Nephron (organoid): ENCODE data around the gene REG1B.

ENCODE experiments used
- H3K27ac Mint-ChIP-seq, 3 experiments: 2 replicates each; pipeline ENCODE4 v1.8.0; 2020; ENCODE audit warnings: mixed read lengths in 3 of 3, mild to moderate bottlenecking in 2 of 3, moderate library complexity in 1 of 3
- H3K27me3 Mint-ChIP-seq: 2 replicates; pipeline ENCODE4 v1.8.0; 2021; ENCODE audit warnings: low read depth, mild to moderate bottlenecking, moderate library complexity, mixed read lengths
- H3K36me3 Mint-ChIP-seq: 2 replicates; pipeline ENCODE4 v1.8.0; 2020; ENCODE audit warnings: low read depth, mixed read lengths
- H3K4me1 Mint-ChIP-seq: 2 replicates; pipeline ENCODE4 v1.8.0; 2020; ENCODE audit warnings: mixed read lengths
- H3K4me3 Mint-ChIP-seq, 3 experiments: 2 replicates each; pipeline ENCODE4 v1.8.0; 2020; ENCODE audit warnings: mild to moderate bottlenecking in 3 of 3, mixed read lengths in 3 of 3, moderate library complexity in 2 of 3
- H3K9me3 Mint-ChIP-seq: 2 replicates; pipeline ENCODE4 v1.8.0; 2020; ENCODE audit warnings: mixed read lengths
- TF ChIP-seq, protein P1 (sequence below), 3 experiments: fragments of 200-600 bp; sonication (generic); IDR thresholded peaks; one replicate each; pipeline ENCODE4 v1.5.0; 2021; ENCODE audit warnings: antibody characterized with exemption in 3 of 3; ENCODE audit not compliant: unreplicated experiment in 3 of 3

REG1B gene

DNA sequence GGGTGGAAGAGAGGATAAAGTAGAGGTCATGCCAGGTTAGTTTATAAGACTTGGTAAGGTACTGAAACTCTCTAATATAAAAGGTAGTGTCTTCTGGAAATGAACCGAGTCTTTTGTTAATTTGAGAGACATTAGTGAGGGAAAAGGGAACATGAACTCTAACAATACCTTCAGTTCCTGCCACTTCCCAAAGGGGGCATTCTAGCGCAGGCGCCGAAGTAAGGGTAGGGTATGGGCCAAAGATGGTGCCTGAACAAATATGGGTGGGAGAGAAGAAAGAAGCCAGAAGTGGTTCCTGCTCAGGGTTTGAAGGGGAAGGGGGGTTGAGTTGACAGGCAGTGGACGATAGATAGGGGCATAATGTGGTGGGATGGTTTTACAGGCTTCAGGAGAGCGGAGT, 10.1 kb upstream of the REG1B start:
- Mint-ChIP-seq H3K9me3 (peaks cover 4% of the 10 kb centered on the region), H3K36me3 (no peaks in the 10 kb centered on the region), H3K4me3 (no peak overlapping the region), H3K4me1 (no peaks in the 10 kb centered on the region), H3K27me3 (peaks cover 4% of the 10 kb centered on the region), H3K27ac (no peak overlapping the region)
- TF ChIP-seq, protein P1, sequence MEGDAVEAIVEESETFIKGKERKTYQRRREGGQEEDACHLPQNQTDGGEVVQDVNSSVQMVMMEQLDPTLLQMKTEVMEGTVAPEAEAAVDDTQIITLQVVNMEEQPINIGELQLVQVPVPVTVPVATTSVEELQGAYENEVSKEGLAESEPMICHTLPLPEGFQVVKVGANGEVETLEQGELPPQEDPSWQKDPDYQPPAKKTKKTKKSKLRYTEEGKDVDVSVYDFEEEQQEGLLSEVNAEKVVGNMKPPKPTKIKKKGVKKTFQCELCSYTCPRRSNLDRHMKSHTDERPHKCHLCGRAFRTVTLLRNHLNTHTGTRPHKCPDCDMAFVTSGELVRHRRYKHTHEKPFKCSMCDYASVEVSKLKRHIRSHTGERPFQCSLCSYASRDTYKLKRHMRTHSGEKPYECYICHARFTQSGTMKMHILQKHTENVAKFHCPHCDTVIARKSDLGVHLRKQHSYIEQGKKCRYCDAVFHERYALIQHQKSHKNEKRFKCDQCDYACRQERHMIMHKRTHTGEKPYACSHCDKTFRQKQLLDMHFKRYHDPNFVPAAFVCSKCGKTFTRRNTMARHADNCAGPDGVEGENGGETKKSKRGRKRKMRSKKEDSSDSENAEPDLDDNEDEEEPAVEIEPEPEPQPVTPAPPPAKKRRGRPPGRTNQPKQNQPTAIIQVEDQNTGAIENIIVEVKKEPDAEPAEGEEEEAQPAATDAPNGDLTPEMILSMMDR (IDR thresholded peaks at IDR 0.05; ENCODE audit: unreplicated experiment in 3 of 3): no peak

DNA sequence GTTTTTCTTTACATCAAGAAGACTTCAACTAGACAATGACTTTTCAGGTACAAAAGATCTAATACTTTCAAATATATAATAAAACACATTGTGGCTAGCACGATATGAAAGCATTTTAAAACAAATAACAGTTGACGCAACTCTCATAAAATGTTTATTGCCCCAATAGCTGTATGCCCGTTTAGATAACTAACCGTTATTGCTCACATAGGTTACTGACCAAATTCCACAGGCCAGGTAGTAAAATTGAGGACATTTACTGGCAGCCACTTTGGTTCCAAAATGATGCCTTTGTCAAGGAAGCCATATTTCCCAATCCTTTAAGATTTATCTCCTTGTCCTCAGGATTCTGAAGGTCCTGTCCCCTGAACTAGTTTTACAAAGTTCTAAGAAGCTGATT, 2.9 kb upstream of the REG1B start:
- Mint-ChIP-seq H3K36me3 (no peaks in the 10 kb centered on the region), H3K4me3 (no peak overlapping the region), H3K9me3 (no peaks in the 10 kb centered on the region), H3K27me3 (peaks cover 7% of the 10 kb centered on the region), H3K4me1 (no peaks in the 10 kb centered on the region), H3K27ac (no peak overlapping the region)
- TF ChIP-seq, protein P1 (IDR thresholded peaks at IDR 0.05; ENCODE audit: unreplicated experiment in 3 of 3): no peak

DNA sequence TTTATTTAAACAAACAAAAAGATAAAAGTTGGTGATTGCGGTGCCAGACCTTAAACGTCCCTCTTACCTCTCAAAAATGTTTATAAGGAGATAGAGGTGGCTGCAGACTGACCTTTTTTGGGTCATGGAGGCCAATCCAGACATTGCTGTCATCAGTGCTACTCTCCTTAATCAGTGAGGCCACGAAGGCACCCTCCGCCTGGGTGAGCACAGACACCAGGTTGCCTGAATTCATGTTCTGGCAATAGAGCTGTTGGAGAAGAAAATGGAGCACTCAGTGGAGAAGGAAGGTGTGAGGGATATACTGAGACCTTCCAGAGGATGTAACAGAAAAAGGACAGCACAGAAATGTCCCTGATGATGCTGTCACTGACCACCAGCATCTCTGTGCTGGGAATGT, 1.5 kb downstream of the REG1B start:
- Mint-ChIP-seq H3K36me3 (no peaks in the 10 kb centered on the region), H3K4me1 (no peaks in the 10 kb centered on the region), H3K9me3 (no peaks in the 10 kb centered on the region), H3K27ac (no peak overlapping the region), H3K4me3 (no peak overlapping the region), H3K27me3 (peaks cover 7% of the 10 kb centered on the region)
- TF ChIP-seq, protein P1 (IDR thresholded peaks at IDR 0.05; ENCODE audit: unreplicated experiment in 3 of 3): no peak

DNA sequence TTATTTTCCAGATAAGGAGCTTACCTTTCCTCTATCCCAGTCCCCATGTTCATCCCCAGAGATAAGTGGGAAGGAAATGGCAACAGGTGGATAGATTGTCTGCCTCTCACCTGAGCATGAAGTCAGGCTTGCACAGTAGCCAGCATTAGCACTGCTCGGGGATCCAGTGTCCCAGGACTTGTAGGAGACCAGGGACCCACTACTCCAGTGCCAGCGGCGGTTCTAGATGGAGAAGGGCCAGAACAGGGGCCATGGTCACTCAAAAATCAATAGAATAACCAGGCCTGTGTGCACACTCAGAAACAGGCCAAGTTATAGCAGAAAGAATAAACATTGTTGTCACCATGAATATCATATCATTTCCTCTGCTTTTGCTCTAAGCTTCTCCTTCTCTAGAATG, 2.4 kb downstream of the REG1B start:
- TF ChIP-seq, protein P1 (IDR thresholded peaks at IDR 0.05; ENCODE audit: unreplicated experiment in 3 of 3): no peak
- H3K27ac Mint-ChIP-seq: no peak overlapping the region
- peaks cover 7% of the 10 kb centered on the region for H3K27me3 Mint-ChIP-seq
- H3K9me3 Mint-ChIP-seq: no peaks in the 10 kb centered on the region
- H3K4me1 Mint-ChIP-seq: no peaks in the 10 kb centered on the region
- no peaks in the 10 kb centered on the region for H3K36me3 Mint-ChIP-seq
- H3K4me3 Mint-ChIP-seq: no peak overlapping the region

DNA sequence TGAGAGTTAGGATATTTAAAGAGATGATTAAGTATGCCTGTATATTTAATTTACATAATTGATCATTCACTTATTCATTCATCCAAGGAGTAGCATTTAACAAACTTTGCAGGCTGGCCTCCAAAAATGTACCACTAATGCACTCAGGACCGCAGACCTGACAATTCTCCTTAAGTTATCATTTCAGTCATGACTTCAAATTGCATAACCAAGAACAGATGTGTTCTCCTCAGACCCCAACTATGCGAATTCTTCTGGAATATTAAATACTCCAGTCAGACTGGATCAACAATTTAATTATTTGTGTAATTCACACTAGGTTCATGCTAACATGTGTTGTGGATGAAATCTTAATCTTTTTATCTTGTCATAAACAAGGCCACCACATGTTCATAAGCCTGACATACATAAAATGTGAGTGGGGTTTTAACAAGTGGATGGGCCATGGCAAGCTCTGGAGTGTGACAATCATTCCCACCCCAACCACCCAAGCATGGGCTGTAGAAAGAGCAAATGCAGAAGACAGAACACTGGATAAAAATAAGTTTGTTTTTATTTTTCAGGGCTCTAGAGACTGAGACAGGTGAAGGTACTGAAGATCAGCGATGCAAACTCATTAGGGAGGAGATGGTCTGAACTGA, 3.2 kb downstream of the REG1B start:
- Mint-ChIP-seq H3K27ac (no peak overlapping the region), H3K4me1 (no peaks in the 10 kb centered on the region), H3K27me3 (peaks cover 7% of the 10 kb centered on the region), H3K4me3 (no peak overlapping the region), H3K9me3 (no peaks in the 10 kb centered on the region), H3K36me3 (no peaks in the 10 kb centered on the region)
- TF ChIP-seq, protein P1 (IDR thresholded peaks at IDR 0.05; ENCODE audit: unreplicated experiment in 3 of 3): no peak

DNA sequence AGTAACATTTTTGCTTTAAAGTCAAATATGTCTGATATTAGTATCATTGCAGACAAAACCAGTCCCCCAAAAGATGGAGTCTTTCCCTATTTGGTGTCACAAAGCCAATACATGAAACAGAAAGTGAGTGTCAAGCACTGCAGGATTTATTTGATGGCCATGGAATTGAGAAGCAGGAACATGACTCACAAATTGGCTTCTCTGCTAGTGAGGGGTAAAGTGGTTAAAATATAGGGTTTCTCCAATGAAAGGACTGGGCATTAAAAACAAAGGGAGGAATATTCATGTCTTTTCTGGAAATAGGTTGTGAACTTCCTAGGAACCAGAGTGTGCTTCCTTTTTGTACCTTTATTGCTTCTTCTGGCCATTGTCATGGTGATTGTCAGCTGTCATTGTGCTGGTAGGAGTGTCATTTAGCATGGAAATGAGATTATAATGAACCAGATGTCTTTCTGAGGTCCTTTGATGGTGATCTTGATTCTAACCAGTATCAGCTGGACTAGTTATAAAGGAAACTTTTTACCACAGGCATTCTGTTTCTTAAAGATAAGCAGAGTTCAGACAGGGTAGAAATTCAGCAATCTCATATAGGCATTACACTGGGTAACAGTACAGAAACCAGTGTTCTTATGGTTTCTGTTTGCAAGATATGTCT, 4.1 kb downstream of the REG1B start:
- H3K27me3 Mint-ChIP-seq: peaks cover 7% of the 10 kb centered on the region
- H3K36me3 Mint-ChIP-seq: no peaks in the 10 kb centered on the region
- H3K4me1 Mint-ChIP-seq: no peaks in the 10 kb centered on the region
- TF ChIP-seq, protein P1 (IDR thresholded peaks at IDR 0.05; ENCODE audit: unreplicated experiment in 3 of 3): no peak
- no peak overlapping the region for H3K4me3 Mint-ChIP-seq
- H3K9me3 Mint-ChIP-seq: no peaks in the 10 kb centered on the region
- H3K27ac Mint-ChIP-seq: no peak overlapping the region
